ENCODE data around the gene SAMM50. TPM values are rescaled to one million over a fixed set of nuclear protein-coding genes. Genes with fewer than 3 reads are reported as not detected.
A peak's percentile ranks its signal among the peaks of the same experiment; 100 is the strongest.

Gene SAMM50
- total and polyA plus RNA-seq, 10 of the 15 experiments (the other 5 are each of a cell fraction or from before 2014, with no cell fraction given) = 38.2 to 126 (median 62.4) TPM

GRCh38 chr22:43995798-43996169 lies 40.5 kb downstream of the SAMM50 start:
- BruUV-seq (replicated peaks) = no TSS peak
- no peaks in the 10 kb centered on the region for H3K27me3 ChIP-seq (replicated peaks in 1 of 2; ENCODE audit: control insufficient read depth in 2 of 2, insufficient read depth in 2 of 2, low read length in 1 of 2)
- no peaks in the 10 kb centered on the region for H4K20me1 ChIP-seq (ENCODE audit: control insufficient read depth, insufficient read depth)
- peaks cover 15% of the 10 kb centered on the region for H3K4me1 ChIP-seq (ENCODE audit: control insufficient read depth, insufficient read depth, low read length)
- peak overlapping the region; percentile 83 for H3K4me2 ChIP-seq (ENCODE audit: control insufficient read depth, insufficient read depth)
- CTCF ChIA-PET = interaction anchor here (0.6 to 11.6 kb wide), 8 partner anchors 29 to 178 kb away, joined by 3 to 499 read pairs (median 5); partner anchors contain the start of gene PARVB
- SMC1A ChIA-PET (ENCODE audit: uncharacterized antibody, unreplicated experiment) = interaction anchor here (0.9 to 5.1 kb wide), 5 partner anchors 13 to 185 kb away, joined by 3 to 282 read pairs (median 20); partner anchors contain the start of gene PARVG
- in situ Hi-C loops (cut with MboI) = loop anchor here (5.0 kb wide), 2 partner anchors 92 to 627 kb away; no protein-coding TSS in a partner anchor
- H3K9me3 ChIP-seq (replicated peaks; ENCODE audit: control insufficient read depth, insufficient read depth, low read length) = no peaks in the 10 kb centered on the region
- FAIRE-seq (no peak), DNase-seq (ENCODE audit: low read depth, low spot score) (no peak), ATAC-seq (peak; percentile 41)
- peak overlapping the region; percentile 48 for H2AFZ ChIP-seq (ENCODE audit: control insufficient read depth, low read depth, low read length)
- peak overlapping the region; percentile 78 for H3K27ac ChIP-seq (ENCODE audit: control insufficient read depth, insufficient read depth)
- 3% methylated on average over 7 of the region's 10 CpGs for WGBS (ENCODE audit: insufficient coverage, insufficient replicate concordance, low lambda C conversion rate, missing lambda C conversion rate)
- TF ChIP-seq, protein P1, sequence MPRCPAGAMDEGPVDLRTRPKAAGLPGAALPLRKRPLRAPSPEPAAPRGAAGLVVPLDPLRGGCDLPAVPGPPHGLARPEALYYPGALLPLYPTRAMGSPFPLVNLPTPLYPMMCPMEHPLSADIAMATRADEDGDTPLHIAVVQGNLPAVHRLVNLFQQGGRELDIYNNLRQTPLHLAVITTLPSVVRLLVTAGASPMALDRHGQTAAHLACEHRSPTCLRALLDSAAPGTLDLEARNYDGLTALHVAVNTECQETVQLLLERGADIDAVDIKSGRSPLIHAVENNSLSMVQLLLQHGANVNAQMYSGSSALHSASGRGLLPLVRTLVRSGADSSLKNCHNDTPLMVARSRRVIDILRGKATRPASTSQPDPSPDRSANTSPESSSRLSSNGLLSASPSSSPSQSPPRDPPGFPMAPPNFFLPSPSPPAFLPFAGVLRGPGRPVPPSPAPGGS (IDR thresholded peaks at IDR 0.05; ENCODE audit: borderline replicate concordance, insufficient read depth, low read depth, low read length, poor library complexity, severe bottlenecking) = no peak
- TF ChIP-seq, protein P2, sequence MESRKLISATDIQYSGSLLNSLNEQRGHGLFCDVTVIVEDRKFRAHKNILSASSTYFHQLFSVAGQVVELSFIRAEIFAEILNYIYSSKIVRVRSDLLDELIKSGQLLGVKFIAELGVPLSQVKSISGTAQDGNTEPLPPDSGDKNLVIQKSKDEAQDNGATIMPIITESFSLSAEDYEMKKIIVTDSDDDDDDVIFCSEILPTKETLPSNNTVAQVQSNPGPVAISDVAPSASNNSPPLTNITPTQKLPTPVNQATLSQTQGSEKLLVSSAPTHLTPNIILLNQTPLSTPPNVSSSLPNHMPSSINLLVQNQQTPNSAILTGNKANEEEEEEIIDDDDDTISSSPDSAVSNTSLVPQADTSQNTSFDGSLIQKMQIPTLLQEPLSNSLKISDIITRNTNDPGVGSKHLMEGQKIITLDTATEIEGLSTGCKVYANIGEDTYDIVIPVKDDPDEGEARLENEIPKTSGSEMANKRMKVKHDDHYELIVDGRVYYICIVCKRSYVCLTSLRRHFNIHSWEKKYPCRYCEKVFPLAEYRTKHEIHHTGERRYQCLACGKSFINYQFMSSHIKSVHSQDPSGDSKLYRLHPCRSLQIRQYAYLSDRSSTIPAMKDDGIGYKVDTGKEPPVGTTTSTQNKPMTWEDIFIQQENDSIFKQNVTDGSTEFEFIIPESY (IDR thresholded peaks at IDR 0.05) = no peak
- TF ChIP-seq BHLHE40 (IDR thresholded peaks at IDR 0.05; ENCODE audit: borderline replicate concordance in 1 of 2, low read depth in 2 of 2, low read length in 1 of 2) (0 out of 4 replicates have a peak, but pooled peaks of 1 of the 2 experiments have one; percentile 4), EP300 (IDR thresholded peaks at IDR 0.05; ENCODE audit: borderline replicate concordance in 1 of 2, control insufficient read depth in 1 of 2, low read depth in 2 of 2, low read length in 2 of 2) (no peak), ETV6 (conservative IDR thresholded peaks at IDR 0.05 in 1 of 2, IDR thresholded peaks at IDR 0.05 in 1 of 2; ENCODE audit: borderline replicate concordance in 1 of 2, low read depth in 1 of 2) (no peak), ZBTB4 (CRISPR knock-in tag; IDR thresholded peaks at IDR 0.05) (no peak), MLLT1 (IDR thresholded peaks at IDR 0.05) (no peak), RB1 (IDR thresholded peaks at IDR 0.05; ENCODE audit: borderline replicate concordance) (0 out of 2 replicates have a peak, but pooled peaks have one; percentile 10)
- peak overlapping the region; percentile 52 for H3K9ac ChIP-seq (ENCODE audit: control insufficient read depth, insufficient read depth, low read length)
- intact Hi-C loops (cut with micrococcal nuclease; ENCODE audit: unreplicated experiment) = no loop called here
- POLR2A ChIA-PET = interaction anchor here (0.8 to 4.3 kb wide), 2 partner anchors 24 to 30 kb away, joined by 3 to 23 read pairs; partner anchors contain the start of gene PARVB
- peaks cover 12 to 20% of the 10 kb centered on the region in 2 experiments; a peak in 3 of 4 replicates for H3K36me3 ChIP-seq (ENCODE audit: control insufficient read depth in 2 of 2, insufficient read depth in 2 of 2, low read length in 1 of 2)
- RAD21 ChIA-PET (ENCODE audit: unreplicated experiment) = interaction anchor here (1.4 to 7.5 kb wide), 3 partner anchors 27 to 185 kb away, joined by 4 to 185 read pairs (median 6); partner anchors contain the start of gene PARVG
- peak overlapping the region; percentile 75 for H3K4me3 ChIP-seq
- peaks cover 4% of the 10 kb centered on the region for H3K79me2 ChIP-seq (ENCODE audit: control insufficient read depth, insufficient read depth, low read length)

All from GM12878 (cell line).